GM21576 (cell line): ENCODE data around the gene CABLES1.
"Not testable (repeated sequence)": the region's sequence is repeated elsewhere in the genome, so short reads cannot be mapped to it uniquely, and the experiment has no call there.

ENCODE experiments used
- ATAC-seq: cut with Tn5 transposase; IDR thresholded peaks from one replicate; pipeline ENCODE4 v1.9.1; 2021; ENCODE audit warnings: mild to moderate bottlenecking, moderate library complexity; ENCODE audit not compliant: unreplicated experiment

The CABLES1 gene

DNA sequence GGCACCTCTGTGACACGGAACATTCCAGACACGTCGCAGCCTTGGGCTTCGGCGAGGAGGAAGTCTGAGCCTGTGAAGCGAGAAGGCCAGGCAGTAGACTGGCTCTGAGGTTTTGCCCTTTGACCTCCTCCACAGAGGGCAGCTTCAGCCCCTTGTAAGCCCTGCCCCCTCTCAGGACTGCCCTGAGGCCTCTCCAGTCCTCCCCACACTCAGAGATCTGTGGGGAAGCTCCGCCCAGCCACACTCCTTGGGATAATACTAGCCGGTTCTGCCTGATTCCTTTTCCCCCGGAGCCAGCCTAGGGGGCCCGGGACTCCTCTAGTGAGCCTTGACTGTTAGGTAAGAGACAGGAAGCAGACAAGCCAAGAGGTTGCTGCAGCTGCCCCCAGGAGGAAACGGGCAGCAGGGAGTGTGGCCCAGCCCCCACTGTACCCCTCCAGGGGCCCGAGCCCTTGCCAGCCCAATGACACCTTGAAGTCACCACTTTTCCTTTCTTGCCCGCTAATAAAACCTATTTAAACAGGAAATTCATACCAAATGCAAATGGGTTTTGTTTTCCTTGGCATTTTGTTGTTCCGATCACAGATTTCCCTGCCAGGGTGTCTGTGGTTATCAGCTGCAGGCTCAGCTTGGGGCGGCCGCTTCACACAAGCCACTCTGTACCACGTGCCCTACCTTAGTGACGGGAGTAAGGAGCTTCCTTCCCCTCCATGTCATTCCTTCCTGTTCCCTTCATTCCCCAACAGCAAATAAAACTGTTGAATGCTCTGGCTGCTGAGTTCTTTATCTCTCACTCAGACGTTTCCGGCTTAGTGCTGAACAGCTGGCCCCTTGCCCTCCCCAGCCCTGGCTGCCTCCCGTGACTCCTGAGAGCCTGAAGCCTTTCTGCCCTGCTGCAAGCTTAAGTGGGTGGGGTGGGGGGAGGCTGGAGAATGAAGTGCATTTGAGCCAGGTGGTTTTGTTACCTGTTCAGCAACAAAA, 124.7 kb downstream of the CABLES1 start:
- ATAC-seq = no peak

- no peak for ATAC-seq
Observed at GRCh38 chr18:23260926-23261590, 125.8 kb downstream of the CABLES1 start.

DNA sequence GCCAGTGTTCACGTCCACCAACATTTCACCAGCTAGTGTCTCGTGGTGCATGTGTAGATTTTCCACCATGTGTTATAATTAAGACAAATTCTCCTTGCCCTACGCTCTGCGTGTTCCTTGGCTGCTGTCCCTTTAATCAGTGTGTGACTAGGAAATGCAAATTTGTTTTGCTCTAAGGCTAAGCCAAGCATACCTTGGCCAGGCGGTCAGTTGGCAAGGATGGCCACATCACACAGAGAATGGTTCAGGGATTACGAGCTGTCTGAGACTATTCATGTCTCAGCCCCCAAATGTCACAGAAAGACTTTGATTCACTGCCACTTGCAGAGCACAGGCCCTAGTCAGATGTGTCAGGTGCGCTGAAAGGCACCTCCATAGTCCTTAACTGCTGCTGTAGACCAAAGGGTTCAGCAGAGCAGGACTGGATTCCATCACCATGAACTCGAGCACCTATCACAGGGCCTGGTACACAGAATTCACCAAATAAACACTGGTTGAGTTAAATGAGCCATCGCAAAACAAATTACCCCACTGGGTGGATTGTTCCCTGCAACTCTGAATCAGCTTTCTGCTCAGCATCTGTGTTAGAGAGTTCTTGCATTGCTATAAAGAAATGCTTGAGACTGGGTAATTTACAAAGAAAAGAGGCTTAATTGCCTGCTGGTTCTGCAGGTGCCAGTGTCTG, 128.4 kb downstream of the CABLES1 start:
- no peak for ATAC-seq

DNA sequence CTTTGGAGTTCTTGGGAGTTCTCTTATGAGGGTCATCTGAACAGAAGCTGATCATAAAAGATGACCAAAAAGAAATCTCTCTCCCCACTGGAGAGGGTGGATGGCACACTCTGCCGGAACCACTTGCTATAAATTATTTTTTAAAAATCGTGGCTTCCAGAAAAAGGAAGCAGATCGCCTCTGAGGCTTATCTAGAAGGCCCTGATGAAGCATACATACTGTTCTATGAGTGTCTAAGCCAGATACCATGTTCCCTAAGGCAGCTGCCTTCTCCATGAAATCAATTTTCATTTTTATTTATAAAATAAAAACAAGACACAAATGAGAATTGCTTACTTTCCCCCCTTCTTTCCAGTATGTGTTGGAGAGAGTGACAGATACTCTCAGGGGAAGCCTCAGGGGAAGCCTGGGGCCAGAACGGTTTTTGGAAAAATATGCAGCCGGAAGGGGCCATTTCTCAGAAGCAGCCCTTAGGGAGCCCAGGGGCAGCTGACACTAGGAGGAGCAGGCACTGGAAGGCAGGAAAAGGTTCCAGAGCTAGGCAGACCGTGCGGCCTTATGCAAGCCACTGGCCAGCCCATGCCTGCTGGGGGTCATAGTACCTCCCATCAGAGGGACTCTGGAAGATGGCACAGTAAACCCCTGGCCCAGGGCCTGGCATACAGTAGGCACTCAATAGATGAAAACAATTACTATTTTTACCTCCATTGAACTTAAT, 130.6 kb downstream of the CABLES1 start:
- no peak for ATAC-seq

GRCh38 chr18:23266717-23267446, 131.6 kb downstream of the CABLES1 start:
- ATAC-seq = peak; percentile 67

DNA sequence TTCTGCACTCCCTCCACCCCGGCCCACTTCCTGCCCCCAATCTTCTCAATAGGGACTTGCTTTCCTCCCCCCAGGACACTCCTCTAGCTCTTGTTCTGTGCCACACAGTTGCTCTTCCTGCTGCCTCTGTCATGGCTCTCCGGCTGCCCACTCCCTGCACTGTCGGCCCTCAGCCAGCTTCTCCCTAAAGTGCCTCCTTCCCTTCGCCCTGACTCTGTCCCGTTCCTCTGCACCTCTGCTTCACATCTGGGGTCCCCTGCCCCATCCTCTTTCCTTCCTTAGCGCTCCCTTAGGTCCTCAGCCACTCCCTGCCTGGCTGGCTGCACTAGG, 132.1 kb downstream of the CABLES1 start:
- no peak for ATAC-seq

DNA sequence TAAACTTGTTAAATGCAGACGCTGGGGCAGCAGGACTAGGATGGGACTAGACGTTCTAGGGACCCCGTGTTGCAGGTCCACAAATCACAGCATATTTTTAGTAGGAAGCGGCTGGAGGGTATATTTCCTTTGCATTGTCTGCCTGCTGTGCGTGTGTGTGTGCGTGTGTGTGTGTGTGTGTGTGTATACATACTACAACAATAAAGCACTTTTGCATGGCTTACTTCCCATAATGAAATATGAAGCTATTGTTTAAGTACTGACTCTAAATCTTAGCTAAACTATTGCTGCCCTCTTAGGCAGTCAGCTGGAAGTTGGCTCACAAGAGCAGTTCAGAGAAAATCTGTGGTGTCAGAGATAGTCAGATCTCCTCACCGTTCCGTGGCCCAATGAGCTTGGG, 133.4 kb downstream of the CABLES1 start:
- ATAC-seq = no peak

- ATAC-seq = not testable (repeated sequence)
Observed at GRCh38 chr18:23269068-23269467, 133.8 kb downstream of the CABLES1 start.

DNA sequence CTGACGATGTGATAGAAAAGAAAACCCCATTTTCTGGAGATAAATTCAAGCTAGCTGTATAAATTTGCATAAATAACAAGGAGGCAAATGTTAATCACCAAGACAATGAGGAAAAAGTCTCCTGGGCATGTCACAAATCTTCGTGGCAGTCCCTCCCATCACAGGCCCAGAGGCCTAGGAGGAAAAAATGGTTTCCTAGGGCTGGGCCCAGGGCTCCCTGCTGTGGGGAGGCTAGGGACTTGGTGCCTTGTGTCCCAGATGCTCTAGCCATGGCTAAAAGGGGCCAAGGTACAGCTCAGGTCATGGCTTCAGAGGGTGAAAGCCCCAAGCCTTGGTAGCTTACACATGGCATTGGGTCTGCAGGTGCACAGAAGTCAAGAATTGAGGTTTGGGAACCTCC, 134.6 kb downstream of the CABLES1 start:
- ATAC-seq = no peak

GRCh38 chr18:23270986-23271680, 135.8 kb downstream of the CABLES1 start:
- ATAC-seq = no peak

DNA sequence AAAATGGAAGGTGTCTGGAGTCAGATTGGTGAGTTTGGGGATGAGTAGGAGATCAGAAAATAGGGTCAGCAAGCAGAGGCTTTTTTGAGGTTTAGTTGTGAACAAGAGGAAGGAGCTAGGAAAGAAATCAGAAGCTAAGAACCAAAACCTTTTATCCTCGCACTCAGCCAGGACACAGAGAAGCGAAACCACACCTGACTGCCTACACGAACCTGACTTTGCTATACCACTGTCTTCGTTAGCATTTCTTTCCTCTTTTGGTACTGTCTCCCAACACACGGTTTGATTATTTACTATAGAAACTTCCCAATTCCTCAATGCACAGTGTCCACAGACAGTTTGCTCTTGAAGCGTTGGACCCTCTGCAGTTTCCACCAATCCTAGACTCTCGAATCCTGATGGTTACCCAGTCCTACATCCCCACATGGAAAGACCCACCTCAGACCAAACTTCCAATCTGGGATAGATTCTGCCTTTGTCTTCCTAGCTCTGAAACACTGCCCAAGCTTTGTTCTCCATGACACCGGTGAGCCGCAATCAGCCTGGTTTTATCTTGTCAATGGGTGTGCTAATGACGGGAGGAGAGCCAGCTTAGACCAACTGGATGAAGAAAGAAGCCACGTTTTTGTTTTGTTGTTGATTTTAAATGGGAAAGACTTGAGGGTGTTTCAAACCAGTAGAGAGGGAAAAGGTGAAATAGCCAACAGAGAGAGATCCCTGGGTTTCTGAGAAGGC, 137.4 kb downstream of the CABLES1 start:
- no peak for ATAC-seq

DNA sequence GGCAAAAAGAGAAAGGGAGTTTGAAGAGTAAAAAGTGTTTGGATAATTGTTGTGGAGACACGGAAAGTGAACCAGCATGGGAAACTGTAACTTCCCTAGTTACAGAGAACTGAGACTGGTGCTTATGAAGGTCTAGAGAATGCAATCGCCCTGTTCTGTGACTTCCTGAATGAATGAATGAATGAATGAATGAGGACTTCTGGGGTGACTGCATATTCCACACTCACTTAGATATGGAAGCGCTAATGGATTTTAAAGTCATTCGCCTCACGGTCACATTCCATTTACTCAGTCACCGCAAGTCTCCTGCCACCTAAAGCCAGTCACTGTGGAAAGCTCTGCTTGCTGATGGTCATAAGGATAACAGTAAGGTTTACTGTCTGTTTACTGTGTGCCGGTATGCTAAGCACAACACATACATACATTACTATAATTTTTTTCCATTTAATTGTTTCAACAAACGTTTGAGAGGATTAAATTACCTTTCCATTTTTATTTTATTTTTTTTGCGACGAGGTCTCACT, 138.2 kb downstream of the CABLES1 start:
- no peak for ATAC-seq

GRCh38 chr18:23274638-23275482, 139.6 kb downstream of the CABLES1 start:
- ATAC-seq = no peak

DNA sequence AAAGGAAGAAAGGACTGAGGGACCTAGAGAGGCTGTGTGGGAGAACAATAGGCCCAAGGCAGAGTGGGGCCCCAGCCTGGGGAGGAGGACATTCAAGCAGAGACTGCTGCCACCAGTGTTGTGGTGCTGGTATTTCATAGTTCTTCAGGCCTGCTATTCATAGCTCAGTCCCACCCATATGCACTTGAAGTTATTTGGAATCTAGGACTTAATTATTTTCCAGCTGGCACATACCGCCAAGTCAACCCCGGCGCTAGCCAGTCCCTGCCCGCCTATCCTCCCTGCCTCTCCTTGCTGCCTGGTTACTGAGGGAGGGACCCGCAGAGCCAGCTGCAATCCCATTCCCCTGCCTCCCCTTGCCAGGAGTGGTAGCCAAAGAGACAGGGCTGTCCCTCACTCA, 141.2 kb downstream of the CABLES1 start:
- ATAC-seq = no peak

GRCh38 chr18:23277399-23277798, 142.1 kb downstream of the CABLES1 start:
- ATAC-seq = no peak

DNA sequence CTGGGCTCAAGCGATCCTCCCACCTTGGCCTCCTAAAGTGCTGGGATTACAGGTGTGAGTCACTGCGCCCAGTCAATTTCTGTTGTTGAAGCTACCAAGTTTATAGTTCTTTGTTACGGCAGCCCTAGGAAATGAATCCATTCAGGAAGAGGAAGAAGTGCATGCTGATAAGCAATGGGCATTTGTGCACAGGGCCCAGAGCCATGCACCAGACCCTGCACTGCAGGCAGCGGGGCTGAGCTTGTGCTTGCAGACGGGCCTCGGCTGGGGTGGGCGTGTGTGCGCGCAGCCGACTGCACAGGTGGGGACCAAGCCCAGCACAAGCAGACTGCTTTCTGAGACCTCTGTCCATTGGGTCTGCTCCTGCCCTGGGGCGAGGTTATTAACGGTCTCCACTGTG, 144.6 kb downstream of the CABLES1 start:
- ATAC-seq = no peak

- no peak for ATAC-seq
Observed at GRCh38 chr18:23280844-23281243, 145.6 kb downstream of the CABLES1 start.
